Activated CD8-positive, alpha-beta T cell treated with anti-CD3 and anti-CD28 coated beads for 36 hours (primary cell): ENCODE data around the gene IDH3G. TPM values are rescaled to one million over a fixed set of nuclear protein-coding genes. Genes with fewer than 3 reads are reported as not detected.

Experiments
- ATAC-seq: fragments of 200-7000 bp; cut with Tn5 transposase; one replicate; pipeline ENCODE4 v1.10.0; 2021; ENCODE audit warnings: mild to moderate bottlenecking, moderate library complexity
- CTCF ChIA-PET: fragments of 350-600 bp; sonication (Branson Sonifier 250); formaldehyde crosslinking; loops from one replicate; lab custom pipeline; 2021; ENCODE audit warnings: antibody characterized with exemption; lab: Charles Lee
- POLR2A ChIA-PET: fragments of 350-600 bp; sonication (Branson Sonifier 250); formaldehyde crosslinking; loops from one replicate; lab custom pipeline; 2021; ENCODE audit warnings: antibody characterized with exemption; lab: Charles Lee
- DNase-seq: peaks from one replicate; pipeline ENCODE4 v3.0.0-alpha.2; 2020
- H3K27ac Mint-ChIP-seq: one replicate; pipeline ENCODE4 v1.8.0; 2021; ENCODE audit warnings: mild to moderate bottlenecking, mixed read lengths
- H3K27me3 Mint-ChIP-seq: one replicate; pipeline ENCODE4 v1.8.0; 2021; ENCODE audit warnings: mixed read lengths
- H3K36me3 Mint-ChIP-seq: one replicate; pipeline ENCODE4 v1.8.0; 2021; ENCODE audit warnings: low read depth, mixed read lengths
- H3K4me1 Mint-ChIP-seq: one replicate; pipeline ENCODE4 v1.8.0; 2021; ENCODE audit warnings: low read depth, mixed read lengths
- H3K4me3 Mint-ChIP-seq: one replicate; pipeline ENCODE4 v1.8.0; 2021; ENCODE audit warnings: mild to moderate bottlenecking, moderate library complexity, mixed read lengths
- H3K9me3 Mint-ChIP-seq: one replicate; pipeline ENCODE4 v1.8.0; 2021; ENCODE audit warnings: mixed read lengths
- CTCF ChIP-seq: fragments of 200-600 bp; IDR thresholded peaks from one replicate; pipeline ENCODE4 v1.8.0; 2022; ENCODE audit warnings: antibody characterized with exemption, mild to moderate bottlenecking
- intact Hi-C: fragments of 100-400 bp; cut with micrococcal nuclease; formaldehyde crosslinking; loops from one replicate; pipeline ENCODE4 v1.10.0; 2022
- total RNA-seq, 2 experiments: library from RNA; stranded (reverse); gene quantifications; one replicate each; pipeline ENCODE4 v1.2.3, GENCODE V29; 2021

IDH3G gene
- total RNA-seq, 2 experiments from 2014 or later = 54.3 to 56.9 TPM

GRCh38 chrX:153768311-153769157 is 25.6 kb downstream of the IDH3G start:
- no peaks in the 10 kb centered on the region for H3K36me3 Mint-ChIP-seq
- TF ChIP-seq CTCF = no peak
- ChIA-PET POLR2A (interaction anchor here (1.3 to 1.6 kb wide), 2 partner anchors 9 to 23 kb away, joined by 4 to 6 read pairs; no protein-coding TSS in a partner anchor), CTCF (interaction anchor here (0.6 kb wide), 1 partner anchor 827 kb away, joined by 3 read pairs; no protein-coding TSS in a partner anchor)
- ATAC-seq = no peak
- peak overlapping the region; percentile 59 for H3K27ac Mint-ChIP-seq
- no peaks in the 10 kb centered on the region for H3K9me3 Mint-ChIP-seq
- H3K4me1 Mint-ChIP-seq = peaks cover 16% of the 10 kb centered on the region
- no peaks in the 10 kb centered on the region for H3K27me3 Mint-ChIP-seq
- DNase-seq = no peak
- H3K4me3 Mint-ChIP-seq = peak overlapping the region; percentile 31
- intact Hi-C loops = loop anchor here (10.0 kb wide), 1 partner anchor 156 kb away; the partner anchor contains the start of gene ARHGAP4

DNA sequence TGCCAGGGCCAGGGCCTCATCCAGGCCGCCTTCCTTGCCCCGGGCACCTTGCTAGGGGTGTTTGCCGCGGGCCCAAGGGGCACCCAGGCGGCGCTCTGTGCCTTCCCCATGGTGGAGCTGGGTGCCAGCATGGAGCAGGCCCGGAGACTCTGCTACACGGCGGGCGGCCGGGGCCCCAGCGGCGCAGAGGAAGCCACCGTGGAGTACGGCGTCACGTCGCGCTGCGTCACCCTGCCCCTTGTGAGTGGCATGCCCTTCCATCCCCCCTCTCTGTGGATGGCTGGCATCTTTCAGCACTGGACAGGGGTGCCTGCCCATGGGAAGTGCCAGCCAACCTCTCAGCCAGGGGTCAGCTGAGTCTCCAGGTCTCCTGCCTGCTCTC is 26.5 kb downstream of the IDH3G start:
- no peak overlapping the region for H3K4me3 Mint-ChIP-seq
- no peak for ATAC-seq
- POLR2A ChIA-PET = interaction anchor here (1.3 to 1.6 kb wide), 2 partner anchors 10 to 24 kb away, joined by 4 to 6 read pairs; no protein-coding TSS in a partner anchor

GRCh38 chrX:153766871-153767673 is 27.1 kb downstream of the IDH3G start:
- Mint-ChIP-seq H3K9me3 (no peaks in the 10 kb centered on the region), H3K4me1 (peaks cover 16% of the 10 kb centered on the region), H3K4me3 (no peak overlapping the region), H3K27me3 (no peaks in the 10 kb centered on the region), H3K36me3 (no peaks in the 10 kb centered on the region), H3K27ac (peak overlapping the region; percentile 88)
- no peak for DNase-seq
- intact Hi-C loops = loop anchor here (10.0 kb wide), 1 partner anchor 158 kb away; the partner anchor contains the start of gene ARHGAP4
- CTCF ChIA-PET = interaction anchor here (0.8 to 1.8 kb wide), 3 partner anchors 155 to 183 kb away, joined by 3 to 4 read pairs (median 4); no protein-coding TSS in a partner anchor
- POLR2A ChIA-PET = no interaction called here
- no peak for ATAC-seq
- no peak for TF ChIP-seq CTCF

More for the DNA sequence above, 26.5 kb downstream of the IDH3G start:
- Mint-ChIP-seq H3K27ac (no peak overlapping the region), H3K27me3 (no peaks in the 10 kb centered on the region), H3K9me3 (no peaks in the 10 kb centered on the region), H3K36me3 (no peaks in the 10 kb centered on the region), H3K4me1 (peaks cover 16% of the 10 kb centered on the region)
- CTCF ChIA-PET = interaction anchor here (0.6 to 1.8 kb wide), 2 partner anchors 182 to 826 kb away, joined by 3 to 4 read pairs; no protein-coding TSS in a partner anchor
- intact Hi-C loops = loop anchor here (10.0 kb wide), 1 partner anchor 157 kb away; the partner anchor contains the start of gene ARHGAP4
- no peak for DNase-seq
- no peak for TF ChIP-seq CTCF

GRCh38 chrX:153766098-153766817 is 27.9 kb downstream of the IDH3G start:
- peak overlapping the region; percentile 88 for H3K27ac Mint-ChIP-seq

More at GRCh38 chrX:153766098-153766817, 27.9 kb downstream of the IDH3G start:
- Mint-ChIP-seq H3K4me3 (peak overlapping the region; percentile 67), H3K9me3 (no peaks in the 10 kb centered on the region), H3K27me3 (no peaks in the 10 kb centered on the region), H3K4me1 (peaks cover 16% of the 10 kb centered on the region), H3K36me3 (no peaks in the 10 kb centered on the region)
- CTCF ChIA-PET = interaction anchor here (0.8 to 1.8 kb wide), 3 partner anchors 156 to 184 kb away, joined by 3 to 4 read pairs (median 4); no protein-coding TSS in a partner anchor
- POLR2A ChIA-PET = no interaction called here
- ATAC-seq (peak; percentile 85), DNase-seq (peak; percentile 79)
- no peak for TF ChIP-seq CTCF
- intact Hi-C loops = loop anchor here (10.0 kb wide), 1 partner anchor 159 kb away; the partner anchor contains the start of gene ARHGAP4
